NCI-H345 treated with DMSO at 0.1 percent for 48 hours (cell line): ENCODE measurements around the gene KATNAL1.

Experiments
- DNase-seq: peaks from one replicate; lab custom pipeline; 2025; ENCODE audit not compliant: unreplicated experiment; lab: John Stamatoyannopoulos, UW

KATNAL1 gene

DNA sequence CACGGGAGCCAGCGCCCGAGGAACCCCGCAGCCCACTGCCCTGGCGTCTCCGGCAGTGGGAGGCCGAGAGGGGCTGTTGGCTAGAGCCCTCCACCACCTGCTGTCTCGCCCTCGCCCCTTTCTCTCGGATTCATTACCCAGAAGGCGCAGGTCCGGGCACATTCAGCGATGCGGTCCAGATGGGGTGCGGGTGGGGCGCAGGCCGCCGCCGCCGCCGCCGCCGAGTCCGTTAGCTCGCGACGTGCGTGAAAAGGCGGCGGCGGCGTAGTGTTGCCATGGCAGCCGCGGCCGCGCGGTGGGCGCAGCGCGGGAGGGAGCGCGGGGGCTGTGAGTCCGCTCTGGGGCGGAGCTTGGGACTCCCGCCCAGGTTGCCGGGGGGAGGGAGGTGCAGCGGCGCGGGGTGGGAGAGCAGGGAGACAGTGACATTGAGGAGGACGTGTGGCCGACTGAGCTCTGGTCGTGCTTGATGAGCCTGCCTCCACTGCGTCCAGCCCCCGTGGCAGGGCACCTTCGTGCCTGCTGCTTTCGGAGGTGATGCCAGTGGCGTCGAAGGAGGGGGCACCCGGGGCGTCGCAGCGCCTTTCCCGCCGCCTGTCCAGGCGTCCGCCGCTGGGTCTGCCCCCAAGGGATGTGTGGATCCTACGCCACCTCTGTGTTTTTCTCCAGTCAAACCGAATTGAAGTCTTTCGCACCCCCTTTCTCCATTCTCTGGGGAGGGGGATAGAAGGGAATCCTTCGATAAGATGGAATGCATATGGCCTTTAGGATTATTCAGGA is at the start of gene KATNAL1:
Gene KATNAL1, minus strand, starts transcription at position 358 of the 777 bp plus-strand sequence. CDS start 23,774 bp downstream, outside the sequence.
- peak; percentile 39 for DNase-seq

DNA sequence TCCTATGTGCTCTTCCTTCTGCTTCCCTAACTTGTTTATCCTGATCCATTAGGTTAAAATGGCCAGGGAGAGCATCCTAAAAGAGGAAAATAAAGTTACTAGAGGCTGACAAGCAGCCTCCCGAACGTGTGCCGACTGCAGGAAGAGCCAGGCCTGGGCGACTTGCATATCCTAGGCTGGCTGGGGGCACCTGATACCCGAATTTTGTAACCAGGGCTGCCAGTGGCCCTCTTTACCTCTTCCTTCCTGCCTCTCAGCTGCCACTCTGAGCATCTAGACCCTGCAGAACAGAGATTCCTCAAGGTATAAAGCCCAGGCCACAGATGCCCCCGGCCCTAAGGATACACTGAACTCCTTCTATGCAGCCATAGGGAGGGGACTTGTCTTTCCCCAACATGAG is 48.5 kb upstream of the KATNAL1 start:
- no peak for DNase-seq

DNA sequence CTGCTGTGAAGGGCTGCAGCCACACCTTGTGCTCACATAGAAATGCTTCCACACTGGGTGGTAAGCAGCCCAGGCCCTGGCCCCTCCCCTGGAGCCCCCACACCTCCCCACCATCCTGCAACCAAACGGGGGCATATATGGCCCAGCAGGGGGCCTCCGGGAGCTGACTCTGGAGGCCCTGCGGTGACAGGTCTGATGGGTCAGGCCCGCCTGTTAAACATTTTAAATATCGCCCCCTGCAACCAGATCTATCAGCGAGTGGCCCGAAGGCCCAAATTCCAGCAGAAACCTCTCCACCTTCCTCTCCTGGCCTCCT is 48.0 kb upstream of the KATNAL1 start:
- no peak for DNase-seq

DNA sequence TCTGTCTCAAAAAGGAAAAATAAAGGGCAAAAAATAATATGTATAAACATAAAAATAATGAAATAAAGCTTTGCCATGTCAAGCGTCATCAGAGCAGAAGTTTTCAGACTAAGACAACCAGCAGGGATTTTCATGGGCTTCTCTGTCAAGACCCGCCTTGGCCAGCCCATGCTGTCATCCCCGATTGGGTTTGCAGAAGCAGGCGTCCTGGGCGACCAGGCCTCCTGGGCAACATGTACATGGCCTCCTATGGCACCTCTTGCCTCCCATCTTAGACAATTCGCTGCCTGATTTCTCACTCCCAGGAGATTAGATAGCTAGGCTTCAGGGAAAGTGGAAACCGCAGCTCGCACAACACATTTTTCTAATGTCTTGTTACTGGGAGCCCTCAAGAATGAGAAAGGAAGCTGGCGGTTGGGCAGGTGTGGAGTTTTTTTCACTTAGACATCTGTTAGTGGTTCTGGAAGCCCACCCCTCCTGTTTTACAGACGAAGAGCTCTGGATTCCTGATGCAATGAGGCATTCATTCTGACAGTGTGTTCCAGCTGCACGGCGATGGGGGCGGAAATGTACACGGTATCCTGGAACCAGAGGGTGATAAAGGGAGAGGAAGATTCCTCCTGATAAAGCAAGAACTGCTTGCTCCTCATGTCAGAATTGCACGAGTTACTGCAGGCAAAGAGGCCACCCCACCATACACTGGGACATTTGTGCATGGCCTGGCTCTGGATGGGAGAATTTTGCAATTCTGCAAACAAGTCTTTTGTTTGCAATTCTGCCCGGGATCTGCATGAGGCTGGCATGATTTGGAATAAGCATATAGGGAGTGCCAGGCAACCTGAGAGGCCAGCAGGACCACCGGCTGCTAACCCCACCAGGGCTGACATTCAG is 47.4 kb upstream of the KATNAL1 start:
- no peak for DNase-seq

DNA sequence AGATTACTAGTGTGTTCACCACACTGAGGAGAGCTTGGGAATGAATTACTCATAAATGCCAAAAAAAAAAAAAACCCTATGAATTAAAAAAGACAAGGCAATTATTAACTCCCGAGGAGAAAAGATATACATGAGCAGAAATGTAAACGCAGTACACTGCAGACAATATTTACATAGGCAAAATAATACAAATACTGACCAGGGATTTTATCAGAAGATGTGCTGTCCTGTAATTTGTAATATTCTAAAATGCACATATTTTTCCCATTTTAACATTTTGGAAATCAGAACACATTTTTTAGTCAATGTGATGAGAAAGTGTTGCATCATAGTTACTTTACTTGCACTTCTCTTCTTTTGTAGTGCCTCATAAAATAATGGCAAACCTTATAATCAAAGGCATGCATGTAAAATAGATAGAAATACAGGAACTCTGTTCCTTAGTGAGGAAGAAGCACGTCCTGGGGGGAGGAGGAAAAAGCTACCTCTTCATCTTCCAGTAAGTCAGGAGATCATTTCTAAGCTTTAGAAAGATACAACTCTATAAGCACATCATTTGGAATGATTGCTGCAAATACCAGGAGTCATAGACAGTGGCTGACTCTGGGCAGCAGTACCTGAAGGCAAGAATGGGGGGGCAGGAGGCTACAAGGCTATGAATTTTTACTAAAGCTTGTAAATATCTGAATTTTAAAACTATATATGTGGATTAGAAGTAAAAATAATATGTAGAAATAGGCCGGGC is 46.3 kb upstream of the KATNAL1 start:
- DNase-seq: no peak

DNA sequence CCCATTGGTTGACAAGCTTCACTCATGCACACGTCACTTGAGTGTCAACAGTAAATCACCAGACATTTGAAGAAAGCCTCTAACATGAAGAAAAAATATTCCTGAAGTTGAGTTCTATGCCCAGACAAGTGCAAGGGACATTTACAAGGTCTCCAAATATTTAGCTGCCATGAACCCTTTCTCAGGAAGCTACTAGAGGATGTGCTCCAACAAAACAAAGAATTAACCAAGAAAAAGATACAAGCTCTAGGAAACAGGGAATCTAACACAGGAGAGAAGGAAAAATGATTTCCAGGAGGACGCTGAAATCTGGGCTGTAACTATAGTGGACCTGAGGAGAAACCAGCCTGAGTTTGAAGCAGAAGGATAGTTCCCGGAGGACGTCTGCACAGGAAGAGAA is 45.7 kb upstream of the KATNAL1 start:
- DNase-seq: no peak

DNA sequence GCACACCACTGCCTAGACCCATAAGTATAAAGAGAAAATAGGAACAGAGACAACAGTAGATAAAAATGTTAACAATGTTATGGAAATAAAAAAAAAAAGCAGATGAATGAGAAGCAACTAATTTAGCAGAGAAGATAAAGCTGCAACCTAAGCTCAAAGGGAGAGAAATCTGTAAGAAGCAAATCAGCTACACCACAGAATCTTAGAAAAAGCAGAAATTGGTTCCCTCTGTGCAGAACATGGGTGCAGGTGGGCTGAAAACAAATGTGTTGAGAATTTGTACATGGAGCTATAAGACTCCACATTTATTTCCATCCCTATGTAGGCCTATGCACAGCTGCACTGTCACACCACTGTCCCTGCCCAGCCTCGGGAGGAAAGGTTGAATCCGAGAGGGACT is 44.8 kb upstream of the KATNAL1 start:
- DNase-seq: no peak

DNA sequence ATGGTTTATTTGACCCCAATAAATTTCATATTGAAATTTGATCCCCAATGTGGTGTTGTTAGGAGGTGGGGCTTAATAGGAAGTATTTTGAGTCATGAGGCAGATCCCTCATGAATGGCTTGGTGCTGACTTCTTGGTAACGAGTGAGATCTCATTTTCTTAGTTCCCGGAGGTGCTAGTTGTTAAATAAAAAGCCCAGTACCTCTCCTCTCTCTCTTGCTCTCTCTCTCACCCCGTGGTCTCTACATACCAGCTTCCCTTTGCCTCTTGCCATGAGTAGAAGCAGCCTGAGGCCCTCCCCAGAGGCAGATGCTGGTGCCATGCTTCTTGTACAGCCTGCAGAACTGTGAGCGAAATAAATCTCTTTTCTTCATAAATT is 39.4 kb upstream of the KATNAL1 start:
- DNase-seq: no peak

DNA sequence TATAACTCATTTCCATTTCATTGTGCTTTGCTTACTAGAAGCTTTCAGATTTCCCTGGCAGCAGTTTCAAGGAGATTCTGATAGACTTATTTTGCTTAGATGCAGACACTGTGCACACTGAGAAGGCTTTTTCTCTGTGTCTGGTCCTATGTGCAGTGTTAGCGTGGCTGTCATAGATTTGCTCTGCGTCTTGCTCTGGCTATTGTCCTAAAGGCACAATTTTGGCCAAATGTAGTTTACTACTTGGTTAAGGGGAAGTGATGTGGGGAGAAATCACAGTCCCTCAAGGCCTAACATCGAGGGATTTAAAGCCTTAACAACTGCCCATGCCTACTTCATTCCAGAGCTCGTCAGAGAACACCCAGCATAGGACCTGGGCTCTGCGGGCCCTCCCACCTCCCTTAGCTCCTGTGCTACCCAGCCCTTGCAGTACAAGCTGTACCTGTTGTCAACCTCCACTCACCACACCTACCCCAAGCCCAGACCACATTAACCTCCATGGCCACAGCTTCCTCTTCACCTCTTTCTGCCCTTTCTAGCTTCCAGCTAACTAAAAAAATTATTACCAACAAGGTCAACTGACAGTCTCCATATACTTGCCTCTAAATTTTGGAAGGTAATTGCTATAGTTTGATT is 38.9 kb upstream of the KATNAL1 start:
- no peak for DNase-seq

DNA sequence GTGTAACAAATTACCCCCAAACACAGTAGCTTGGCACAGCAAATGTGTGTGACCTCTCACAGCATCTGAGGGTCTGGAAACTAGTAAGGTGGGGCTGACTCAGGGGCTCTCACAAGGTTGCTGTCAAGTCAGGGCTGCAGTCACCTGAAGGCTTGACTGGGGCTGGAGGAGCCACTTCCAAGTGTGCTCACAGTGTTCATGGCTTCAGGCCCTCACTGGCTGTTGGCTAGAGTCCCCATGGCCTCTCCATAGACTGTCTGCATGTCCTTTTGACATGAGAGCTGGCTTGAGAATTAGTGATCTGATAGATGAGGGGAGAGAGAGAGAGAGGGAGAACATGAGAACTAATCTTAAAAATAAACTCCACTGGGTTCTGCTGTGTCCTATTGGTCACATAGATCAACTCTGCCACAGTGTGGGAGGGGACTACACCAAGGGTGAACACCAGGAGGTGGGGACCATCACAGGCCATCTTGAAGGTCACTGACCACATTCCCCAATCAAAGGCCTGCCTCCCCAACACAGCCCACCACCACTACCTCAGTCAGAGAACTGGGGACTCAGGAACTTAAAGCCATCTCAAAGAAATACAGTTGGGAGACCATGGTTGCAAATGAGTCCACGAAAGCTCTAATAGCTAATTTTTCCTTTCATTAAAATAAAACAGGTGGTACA is 38.2 kb upstream of the KATNAL1 start:
- DNase-seq: no peak

DNA sequence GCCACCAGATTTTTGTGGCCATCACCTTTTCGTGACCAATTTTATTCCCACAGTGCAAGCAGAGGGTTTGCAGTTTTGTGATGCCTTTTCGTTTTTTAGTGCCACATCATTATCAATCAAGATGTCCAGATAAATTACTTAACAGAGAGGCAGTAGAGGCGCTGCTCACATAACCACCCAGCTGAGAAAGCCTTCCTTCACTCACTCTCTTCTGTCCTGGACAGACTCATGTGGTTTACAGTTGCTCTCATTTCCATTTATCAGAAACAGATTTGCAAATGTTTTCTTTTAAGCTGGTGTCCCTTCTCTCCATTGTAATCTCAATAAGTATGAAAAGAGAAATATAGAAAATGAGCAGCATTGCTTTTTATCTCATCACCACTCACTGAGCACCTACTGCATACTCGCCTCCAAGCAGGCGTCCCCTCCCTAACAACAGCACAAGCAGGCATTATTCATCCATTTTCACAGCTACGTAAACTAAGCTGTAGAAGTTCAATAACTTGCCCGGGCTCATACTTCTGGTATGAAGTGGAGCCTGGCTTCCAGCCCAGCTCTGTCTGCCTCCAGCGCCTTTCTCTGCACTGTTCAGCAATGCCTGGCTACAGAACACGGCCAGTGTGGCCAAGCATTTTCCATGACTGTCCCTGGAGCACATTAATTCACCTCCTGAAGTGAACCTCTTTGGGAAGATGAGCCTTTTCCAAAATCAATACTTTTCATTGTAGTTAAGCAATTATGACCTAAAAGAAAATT is 34.6 kb upstream of the KATNAL1 start:
- peak; percentile 7 for DNase-seq

DNA sequence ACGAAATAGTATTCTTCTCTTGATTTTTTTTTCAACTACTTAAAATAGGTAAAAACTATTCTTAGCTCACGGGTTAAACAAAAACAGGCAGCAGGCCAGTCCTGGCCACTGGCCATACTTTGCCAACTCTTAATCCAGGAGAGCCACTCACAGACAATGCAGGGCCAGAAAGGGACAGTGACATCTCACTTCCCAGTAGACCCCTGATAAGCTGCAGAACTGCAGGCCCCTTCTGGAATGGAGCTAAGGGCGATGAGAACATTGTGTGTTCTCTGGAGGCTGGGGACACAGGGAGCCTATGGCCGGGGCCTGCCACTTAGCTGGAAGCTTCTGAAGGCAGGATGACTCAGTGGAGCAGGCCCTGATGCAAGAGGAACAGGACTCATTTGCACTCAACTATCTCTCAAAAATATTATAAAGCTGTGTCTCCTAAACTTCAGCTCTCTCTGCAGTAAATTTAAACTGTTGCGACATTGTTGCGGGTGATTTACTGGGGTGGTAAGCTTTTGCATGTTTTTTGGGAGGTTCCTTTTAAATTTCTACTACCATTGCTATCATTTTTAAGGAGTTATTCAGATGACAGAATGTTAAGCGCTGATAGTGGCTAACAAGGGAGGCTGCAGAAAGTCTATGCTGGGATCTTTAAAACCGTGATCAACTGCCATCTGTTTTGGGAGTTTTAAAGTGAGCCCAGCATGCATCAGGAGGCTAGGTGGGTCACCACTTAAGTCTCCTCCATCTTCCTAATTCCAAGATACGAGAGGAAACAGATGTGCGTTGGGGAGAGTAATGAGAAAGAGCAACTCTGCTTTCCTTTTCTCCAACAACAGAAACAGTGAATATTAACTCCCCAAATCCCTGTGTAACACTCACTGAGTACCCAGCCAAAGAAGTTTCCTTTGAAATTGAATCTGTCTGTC is 33.2 kb upstream of the KATNAL1 start:
- DNase-seq: no peak

DNA sequence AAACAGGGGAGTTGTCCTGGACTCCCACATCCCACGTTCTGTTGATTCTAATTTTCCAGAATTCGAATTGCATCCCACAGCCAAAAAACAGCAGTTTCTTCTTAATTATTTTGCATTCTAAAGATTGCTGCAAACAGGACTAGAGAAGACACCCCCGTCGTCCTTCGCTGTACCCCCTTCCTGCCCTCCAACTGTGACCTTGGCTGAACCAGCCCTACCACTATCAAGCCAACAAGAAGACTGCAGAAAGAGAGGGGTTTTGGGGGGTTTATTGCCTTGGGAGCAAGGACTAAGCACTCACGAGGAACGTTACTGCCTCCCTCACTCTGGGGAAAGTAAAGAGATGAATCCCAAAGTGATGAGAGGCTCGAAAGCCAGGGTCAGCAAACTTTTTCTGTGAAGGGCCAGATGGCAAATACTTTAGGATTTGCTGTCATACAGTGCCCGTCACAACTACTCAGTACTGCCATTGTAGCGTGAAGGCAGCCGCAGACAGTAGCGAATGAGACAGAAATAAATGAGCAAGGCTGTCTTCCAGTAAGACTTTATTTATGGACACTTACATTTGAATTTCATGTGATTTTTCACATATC is 32.5 kb upstream of the KATNAL1 start:
- no peak for DNase-seq

DNA sequence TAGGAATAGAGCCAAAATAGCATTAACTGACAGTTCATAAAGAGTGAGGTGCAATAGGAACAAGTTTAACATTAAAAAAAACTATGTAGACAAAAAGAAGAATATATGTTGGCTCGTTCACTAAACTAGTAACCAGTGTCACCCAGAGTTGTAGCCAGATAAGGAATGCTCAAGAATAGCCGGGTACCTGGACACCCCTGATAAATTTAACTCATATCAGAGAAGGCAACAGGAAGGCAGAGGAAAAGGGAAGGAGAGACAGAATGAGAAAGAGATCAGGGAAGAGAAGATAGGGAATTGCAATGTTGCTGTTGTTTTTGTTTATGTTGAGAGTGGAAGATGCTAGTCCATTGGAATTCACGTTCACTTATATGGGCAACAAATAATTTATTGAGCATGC is 31.6 kb upstream of the KATNAL1 start:
- no peak for DNase-seq

DNA sequence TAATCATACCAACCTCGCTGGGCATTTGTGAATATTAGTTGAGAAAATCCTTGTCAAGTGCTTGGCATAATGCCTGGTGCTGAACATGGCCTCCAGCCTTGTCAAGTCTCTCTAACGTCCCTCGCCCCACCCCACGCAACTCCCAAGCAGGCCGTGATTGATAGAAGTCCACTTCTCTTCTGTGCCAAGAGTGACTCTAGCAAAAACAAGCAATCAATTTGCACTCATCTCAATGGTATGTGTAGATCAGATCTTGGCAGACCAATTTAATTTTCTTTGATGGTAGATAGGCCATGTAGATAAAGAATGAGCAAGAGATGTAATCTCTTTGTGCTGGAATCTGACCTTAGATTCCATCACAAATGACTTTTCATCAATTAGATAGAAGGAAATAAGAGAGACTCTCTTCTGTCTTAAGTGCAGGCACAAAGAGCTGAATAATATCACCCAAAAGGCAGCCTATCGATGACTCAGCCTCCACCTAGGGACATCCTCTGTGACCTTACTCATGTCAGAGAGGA is 31.0 kb upstream of the KATNAL1 start:
- no peak for DNase-seq

DNA sequence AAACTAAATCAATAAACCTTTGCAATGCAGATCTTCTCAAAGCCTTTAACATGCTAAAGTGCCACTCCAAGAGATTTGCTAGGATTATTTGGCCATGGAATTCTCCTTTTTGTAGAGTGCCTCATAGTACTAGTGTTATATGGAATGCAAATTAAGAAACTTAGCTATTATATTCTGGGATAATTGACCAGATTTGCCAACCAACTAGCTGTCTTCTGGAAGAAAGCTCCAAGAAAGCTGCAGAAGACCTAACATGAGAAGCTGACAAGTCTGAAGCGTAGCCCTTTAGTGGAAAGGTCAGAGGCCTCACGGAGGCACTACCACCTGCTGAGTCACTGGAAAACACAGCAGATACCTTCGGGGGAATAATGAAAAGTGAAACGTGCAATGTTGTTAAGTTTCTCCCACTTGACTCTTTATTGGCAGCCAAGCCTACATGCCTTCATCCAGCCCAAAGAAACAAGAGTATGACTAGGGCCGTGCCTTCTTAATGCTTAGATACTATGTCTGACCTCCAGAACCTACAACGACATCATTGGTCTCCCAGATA is 29.8 kb upstream of the KATNAL1 start:
- DNase-seq: no peak

DNA sequence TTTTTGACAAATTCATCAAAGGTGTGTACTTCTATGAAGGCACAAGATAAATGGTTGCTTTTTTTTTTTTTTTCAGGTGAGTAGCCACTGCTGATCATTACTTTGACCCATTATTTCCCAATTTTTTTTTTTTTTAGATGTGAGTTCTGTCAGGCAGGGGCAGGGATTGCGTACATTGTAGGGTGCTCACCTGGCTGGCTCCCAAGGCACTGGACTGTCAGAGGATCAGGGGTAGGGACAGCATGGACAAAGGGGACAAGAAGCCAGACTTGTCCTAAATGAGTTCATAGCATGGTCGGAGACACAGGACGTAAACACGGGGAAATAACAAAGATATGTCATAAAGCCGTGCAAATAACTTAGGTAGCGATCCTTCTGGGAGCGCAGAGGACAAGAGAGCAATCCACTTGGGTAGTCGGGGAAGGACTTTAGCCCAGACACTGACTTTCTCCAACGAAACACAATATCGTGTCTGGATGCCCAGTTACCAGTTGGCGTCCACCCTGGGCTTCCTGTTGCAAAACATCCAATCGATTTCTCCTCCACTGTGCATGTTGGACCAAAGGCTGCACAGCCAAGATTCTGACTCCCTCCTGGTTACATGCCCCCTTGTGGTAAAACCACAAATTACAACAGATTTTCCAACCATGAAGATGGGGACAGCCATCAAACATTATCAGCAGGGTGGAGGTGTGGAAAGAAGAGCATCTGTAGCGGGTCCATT is 27.5 kb upstream of the KATNAL1 start:
- no peak for DNase-seq
